ENCODE results near the gene MCM3AP.
"Not testable (repeated sequence)": the region's sequence is repeated elsewhere in the genome, so short reads cannot be mapped to it uniquely, and the experiment has no call there.

GRCh38 chr21:46241577-46241976 lies 43.8 kb downstream of the MCM3AP start:
- not testable (repeated sequence) for TF ChIP-seq POLR2A, CTCF (IDR thresholded peaks at IDR 0.05)

Data from sigmoid colon (tissue), 3 donors.